Cardiac septum (tissue), 1 donor: ENCODE results near the gene ELL. TPM values are rescaled to one million over a fixed set of nuclear protein-coding genes. Genes with fewer than 3 reads are reported as not detected.

Experiments used
- DNase-seq: peaks from one replicate; pipeline ENCODE4 v3.0.0-alpha.2; 2020; ENCODE audit warnings: low spot score
- intact Hi-C: fragments of 100-400 bp; cut with DNase I; formaldehyde crosslinking; loops from one replicate; pipeline ENCODE4 v1.14.0; 2022
- total RNA-seq: library from RNA; stranded (reverse); fragmentation: NEBNext Ultra II Directional; extraction: Animal tissue kit (Norgen Biotek cat#: 25700); gene quantifications from one replicate; pipeline ENCODE4 v1.2.1, GENCODE V29; 2021
- donor health status: DM: no; HTN: no; CAD: no.

The ELL gene
- total RNA-seq, 1 donor from 2014 or later: 9.9 TPM

DNA sequence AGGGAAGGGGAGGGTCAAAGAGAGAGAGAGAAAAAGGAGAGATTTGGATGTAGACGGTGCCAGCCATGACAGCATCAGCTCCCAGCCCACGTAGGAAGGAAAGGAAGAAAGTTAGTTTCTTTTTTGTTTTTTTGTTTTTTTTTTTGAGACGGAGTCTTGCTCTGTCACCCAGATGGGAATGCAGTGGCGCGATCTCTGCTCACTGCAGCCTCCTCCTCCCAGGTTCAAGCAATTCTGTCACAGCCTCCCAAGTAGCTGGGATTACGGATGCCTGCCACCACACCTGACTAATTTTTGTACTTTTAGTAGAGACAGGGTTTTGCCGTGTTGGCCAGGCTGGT is 27.6 kb downstream of the ELL start:
- intact Hi-C loops: no loop called here
- no peak for DNase-seq

DNA sequence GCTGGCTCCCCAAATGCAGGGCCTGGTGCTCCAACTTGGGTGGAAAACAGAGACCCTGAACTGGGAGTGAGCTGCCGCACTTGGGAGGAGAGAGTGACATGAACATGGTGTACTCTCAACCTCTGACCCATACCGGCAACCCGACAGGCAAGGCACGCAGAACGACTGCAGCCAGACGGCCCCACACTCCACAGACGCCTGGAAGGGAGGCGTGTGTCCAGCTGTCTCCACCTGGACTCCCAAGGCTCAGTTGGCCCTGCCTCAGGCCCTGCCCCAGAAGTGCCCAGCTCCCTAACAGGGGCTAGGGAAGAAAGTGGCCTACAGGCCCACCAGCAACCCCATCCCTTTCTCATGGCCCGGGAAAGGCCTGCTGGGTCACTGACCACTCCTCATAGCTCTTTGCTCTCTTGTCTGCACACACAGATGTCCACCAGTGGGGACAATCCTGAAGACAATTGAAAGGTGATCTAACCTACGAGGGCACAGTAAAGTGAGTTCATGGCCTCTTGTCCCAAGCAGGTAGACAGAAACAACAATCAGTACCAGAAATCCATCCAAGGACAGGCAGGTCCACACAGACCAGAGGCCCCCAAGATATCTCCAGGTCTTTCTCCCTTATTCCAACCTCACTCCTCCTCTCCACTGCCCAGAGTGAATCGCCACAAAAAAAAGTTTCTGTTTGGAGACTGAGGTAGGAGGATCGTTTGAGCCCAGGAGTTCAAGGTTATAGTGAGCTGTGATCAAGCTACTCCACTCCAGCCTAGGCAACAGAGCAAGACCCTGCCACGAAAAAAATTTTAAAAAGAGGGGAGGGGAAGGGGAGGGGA is 28.2 kb downstream of the ELL start:
- intact Hi-C loops: no loop called here
- no peak for DNase-seq

GRCh38 chr19:18491995-18492953 is 29.6 kb downstream of the ELL start:
- DNase-seq: no peak
- intact Hi-C loops: no loop called here

DNA sequence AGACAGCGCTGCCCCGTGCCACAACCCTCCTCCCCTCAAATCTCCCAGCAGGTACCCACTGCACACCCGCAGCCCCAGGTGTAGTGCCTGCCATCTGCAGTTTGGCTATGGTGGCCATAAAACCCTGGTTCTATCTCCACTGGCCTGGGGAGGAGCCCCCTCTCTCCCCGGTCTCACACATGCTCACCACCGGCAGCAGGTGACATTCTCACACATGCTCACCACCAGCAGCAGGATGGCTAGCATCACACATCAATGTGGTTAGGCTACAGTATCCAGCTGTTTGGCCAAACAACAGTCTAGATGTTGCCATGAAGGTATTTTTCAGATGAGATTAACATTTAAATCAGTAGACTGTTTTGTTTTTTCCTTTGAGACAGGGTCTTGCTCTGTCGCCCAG is 31.1 kb downstream of the ELL start:
- no peak for DNase-seq

GRCh38 chr19:18489627-18490184 is 32.2 kb downstream of the ELL start:
- no peak for DNase-seq
- intact Hi-C loops: no loop called here

More for the DNA sequence above, 31.1 kb downstream of the ELL start:
- intact Hi-C loops: no loop called here

GRCh38 chr19:18488838-18489626 is 32.8 kb downstream of the ELL start:
- intact Hi-C loops: no loop called here

DNA sequence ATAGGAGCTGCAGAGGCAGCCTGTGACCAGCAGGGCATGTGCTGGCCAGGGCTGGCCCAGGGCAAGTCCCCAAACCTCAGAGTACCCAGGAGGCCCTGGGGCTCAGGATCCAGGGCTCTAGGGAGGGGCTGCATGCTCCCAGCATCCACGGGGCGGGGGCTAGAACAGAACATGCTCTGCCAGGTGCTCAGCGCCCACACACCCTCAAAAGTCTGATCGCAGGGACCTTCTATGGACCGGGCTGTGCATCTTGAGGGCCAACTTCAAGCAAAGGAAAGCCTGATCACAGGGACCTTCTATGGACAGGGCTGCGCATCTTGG is 33.5 kb downstream of the ELL start:
- intact Hi-C loops: no loop called here
- DNase-seq: no peak

More at GRCh38 chr19:18488838-18489626, 32.8 kb downstream of the ELL start:
- DNase-seq: no peak

DNA sequence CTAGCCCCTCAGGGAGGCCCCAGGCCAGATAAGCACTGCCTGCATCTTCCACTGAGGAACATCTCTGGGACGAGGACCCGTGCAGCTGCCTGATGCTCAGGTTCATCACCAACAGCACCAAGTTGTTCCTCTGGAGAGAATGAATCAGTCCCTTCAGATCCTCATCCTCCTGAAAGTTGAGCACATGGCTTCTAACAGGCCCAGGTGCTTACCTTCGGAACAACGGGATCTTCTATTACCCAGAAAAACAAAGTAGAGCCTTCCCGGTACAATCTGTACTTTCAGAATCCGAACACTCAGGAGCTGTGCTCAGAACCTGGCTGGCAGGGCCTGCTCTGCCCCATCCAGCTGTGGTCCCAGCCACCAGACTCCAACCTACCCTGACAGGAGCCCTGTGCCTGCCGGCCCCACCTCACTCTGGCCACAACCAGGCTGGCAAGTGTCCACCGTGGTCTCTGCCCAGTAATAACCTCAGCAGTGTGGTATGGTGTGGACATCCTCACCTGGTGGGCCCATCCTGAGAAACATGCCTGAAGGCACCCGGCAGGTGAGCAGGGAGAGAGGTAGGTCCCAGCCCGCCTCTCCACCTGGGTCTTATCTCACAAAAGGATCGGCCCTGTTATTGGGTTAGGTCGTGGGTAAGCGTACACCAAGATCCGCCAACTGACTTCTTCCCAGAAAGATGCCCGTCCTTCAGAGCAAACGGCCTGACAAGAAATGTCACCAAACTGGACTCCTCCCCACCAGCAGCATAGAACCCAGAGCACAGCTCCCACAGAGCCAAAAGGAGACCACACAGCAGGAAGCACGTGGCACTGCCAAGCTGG is 34.1 kb downstream of the ELL start:
- DNase-seq: no peak
- intact Hi-C loops: no loop called here

DNA sequence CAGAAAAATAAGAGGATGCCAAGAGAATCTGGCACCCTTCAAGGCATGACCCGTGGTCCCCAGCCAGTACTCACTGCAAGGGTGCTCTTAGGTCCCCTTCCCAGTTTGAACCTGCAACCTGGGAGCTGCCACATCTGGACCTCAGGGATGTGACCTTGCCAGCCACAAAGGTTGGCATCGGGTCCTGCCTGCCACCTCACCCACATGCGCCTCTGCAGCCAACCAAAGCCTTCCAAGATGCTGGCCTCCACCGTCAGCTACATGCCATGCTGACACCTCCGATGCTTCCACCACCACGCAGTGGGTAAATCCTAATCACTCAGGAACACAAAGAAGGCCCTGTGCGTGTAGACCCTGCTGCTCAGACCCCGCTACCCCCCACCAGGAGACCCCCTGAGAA is 35.1 kb downstream of the ELL start:
- intact Hi-C loops: no loop called here
- no peak for DNase-seq

GRCh38 chr19:18484992-18485391 is 36.9 kb downstream of the ELL start:
- intact Hi-C loops: no loop called here
- DNase-seq: no peak

GRCh38 chr19:18483119-18483890 is 38.6 kb downstream of the ELL start:
- intact Hi-C loops: no loop called here
- DNase-seq: no peak

DNA sequence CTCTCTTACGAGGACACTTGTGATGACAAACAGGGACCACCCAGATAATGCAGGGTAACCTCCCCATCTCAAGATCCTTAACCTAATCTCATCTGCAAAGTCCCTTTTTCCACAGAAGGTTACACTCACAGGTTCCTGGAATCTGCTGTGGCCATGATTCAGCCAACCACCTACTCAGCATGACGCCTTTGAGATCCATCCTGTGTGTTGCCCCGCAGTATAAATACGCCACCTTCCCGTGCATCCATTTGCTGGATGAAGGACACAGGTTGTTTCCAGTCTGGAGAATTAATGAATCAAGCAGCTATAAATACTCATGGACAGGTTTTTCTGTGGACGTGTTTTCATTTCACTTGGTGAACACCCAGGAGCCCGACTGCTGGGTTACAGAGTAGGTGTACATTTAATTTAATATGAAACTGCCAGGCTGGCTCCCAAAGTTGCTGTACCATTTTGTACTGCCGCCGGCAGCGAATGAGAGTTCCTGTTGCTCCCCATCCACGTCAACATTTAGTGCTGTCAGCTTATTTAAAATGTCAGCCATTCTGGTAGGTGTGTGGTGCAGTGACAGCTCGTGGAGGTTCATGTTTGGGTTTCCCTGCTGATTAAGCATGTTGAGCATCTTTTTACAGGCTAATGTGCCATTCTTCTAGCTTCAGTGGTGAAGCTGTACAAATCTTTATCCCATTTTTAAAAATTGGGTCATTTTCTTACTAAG is 40.2 kb downstream of the ELL start:
- intact Hi-C loops: no loop called here
- no peak for DNase-seq

- intact Hi-C loops: no loop called here
- peak; percentile 91 for DNase-seq
Measured at GRCh38 chr19:18480006-18480691, 41.7 kb downstream of the ELL start.

- DNase-seq: peak; percentile 96
- intact Hi-C loops: loop anchor here (5.0 kb wide), 1 partner anchor 44 kb away; the partner anchor contains the start of gene ELL
Measured at GRCh38 chr19:18478545-18479311, 43.1 kb downstream of the ELL start.

DNA sequence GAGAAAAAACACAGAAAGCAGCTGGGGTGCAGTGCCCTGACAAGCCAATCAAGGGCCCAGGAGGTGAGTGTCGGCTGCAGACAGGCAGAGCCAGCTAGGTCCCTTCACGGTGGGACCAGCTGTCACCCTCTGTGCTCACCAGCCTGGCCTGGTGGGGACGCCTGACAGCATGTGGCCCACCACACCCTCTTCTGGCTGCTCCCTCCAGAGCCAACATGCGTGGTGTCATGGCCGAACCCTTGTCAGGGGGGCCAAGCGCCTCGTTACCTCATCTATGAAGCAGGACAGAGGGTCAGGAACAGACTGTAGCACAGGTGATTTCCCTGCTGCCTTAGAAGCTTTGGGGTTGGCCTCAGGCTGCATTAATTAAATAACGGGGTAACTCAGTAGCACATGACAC is 43.9 kb downstream of the ELL start:
- DNase-seq: no peak
- intact Hi-C loops: loop anchor here (5.0 kb wide), 1 partner anchor 44 kb away; the partner anchor contains the start of gene ELL
